GM12874 (cell line): ENCODE measurements around the gene AP2B1.

ENCODE experiments used
- CTCF ChIP-seq: IDR thresholded peaks from 2 replicates; pipeline ENCODE4 v1.5.1; 2011; ENCODE audit warnings: low read depth, mild to moderate bottlenecking, control low read depth, low read length, moderate library complexity; ENCODE audit not compliant: insufficient read depth

The AP2B1 gene

DNA sequence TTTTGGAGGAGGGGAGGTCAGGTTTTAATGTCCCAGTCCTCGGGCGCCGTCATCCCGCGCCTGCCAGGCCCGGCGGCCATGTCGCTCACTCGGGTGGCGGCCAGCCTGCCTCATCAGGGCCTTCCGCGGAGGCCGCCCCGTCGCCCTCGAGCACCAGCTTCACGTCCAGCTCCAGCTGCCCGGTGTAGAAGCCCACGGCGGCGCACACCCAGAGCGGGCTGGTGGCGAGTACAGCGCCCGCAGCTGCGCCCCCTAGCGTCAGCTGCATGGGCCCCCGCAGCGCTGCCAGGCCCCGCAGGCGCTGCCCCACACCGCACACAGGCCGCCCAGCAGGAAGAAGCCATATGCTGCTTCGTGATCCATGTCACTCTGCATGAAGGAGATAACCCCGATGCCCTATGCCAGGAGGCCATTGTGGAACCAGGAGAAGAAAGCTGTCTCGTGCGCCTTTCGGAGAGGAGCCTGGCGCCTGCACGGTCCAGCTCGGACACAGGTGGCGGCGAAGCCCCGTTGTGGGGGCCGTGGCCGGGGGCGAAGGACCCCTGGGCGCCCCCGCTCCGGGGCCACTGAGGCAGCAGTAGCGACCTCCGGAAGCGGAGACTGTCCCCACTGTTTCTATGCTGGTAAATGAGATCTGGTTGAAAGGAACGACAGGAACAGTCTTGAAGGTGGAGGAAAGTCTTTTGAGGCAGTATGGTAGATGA lies 9.6 kb downstream of the AP2B1 start:
- no peak for TF ChIP-seq CTCF

DNA sequence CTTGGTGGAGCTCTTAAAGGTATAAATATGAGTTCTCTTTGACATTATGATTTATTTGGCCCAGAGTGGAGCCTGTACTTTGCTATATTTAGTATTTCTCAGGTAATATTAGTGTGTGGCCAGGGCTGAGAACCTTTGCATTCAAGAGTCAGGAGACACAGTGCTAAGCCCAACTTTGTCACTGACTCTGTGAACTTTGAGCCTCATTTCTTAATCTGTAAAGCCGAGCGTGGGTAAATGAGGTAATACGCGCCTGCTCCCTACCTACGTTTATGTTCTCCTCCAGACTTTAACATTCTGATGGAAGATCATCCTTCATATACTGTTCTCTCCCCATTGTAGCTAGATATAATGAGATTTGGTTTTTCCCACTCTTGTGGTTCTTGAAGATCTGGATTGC lies 10.5 kb downstream of the AP2B1 start:
- TF ChIP-seq CTCF, result no peak

GRCh38 chr17:35603674-35604073 lies 16.6 kb downstream of the AP2B1 start:
- no peak for TF ChIP-seq CTCF

- TF ChIP-seq CTCF, result no peak
These were observed 18.6 kb downstream of the AP2B1 start for GRCh38 chr17:35605678-35606077.

- no peak for TF ChIP-seq CTCF
These were observed 20.2 kb downstream of the AP2B1 start for GRCh38 chr17:35607239-35607847.

DNA sequence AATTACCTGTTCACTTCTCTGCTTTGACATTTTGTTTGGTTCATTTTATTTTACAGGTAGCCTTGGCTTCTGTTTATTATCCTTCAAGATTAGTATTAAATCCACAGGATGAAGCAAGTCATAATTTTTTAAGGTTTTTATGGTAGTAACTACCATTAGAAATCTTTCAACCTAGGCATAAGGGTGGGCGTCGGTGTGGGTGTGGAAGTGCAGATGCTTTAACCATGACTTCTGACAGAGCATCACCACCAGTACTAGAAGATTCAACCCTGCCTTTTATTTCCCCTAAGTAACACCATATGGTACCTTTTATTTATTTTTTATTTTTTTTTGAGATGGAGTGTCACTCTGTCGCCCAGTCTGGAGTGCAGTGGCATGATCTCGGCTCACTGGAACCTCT lies 22.7 kb downstream of the AP2B1 start:
- TF ChIP-seq CTCF, result no peak

DNA sequence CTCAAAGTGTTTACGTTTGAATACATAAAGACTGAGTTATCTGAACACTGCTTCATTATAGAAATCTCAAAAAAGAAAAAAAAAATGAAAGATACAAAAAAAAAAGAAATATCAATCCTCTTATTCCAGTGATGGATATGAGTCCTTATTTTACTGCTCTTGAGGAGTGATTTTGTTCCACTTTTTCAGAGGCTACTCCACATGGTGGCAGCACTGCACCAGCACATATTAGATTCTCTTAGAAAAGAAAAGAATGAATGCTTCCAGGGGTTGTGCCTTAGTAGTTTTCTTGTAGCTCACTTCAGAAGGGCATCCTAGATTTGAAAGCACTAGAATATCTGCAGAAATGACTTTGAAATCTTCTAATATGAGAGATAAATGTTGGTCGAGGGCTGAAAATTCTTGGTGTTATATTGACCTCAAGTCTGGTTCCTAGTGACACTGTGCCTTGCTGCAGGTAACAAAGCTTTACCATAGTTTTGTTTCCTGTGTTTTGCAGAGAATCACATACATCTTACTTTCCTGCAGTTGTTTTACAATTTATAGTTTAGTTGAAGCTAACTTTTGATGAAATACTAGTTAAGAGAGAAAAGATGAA lies 25.9 kb downstream of the AP2B1 start:
- TF ChIP-seq CTCF, result peak; percentile 44; the same call in 1 of the 2 replicates
